H1 (cell line): ENCODE data around the gene RNF208. TPM values are rescaled to one million over a fixed set of nuclear protein-coding genes. Genes with fewer than 3 reads are reported as not detected.

Experiments used
- CTCF ChIA-PET: fragments of 300-600 bp; sonication (Branson Sonifier 250); formaldehyde crosslinking; loops from one replicate; lab custom pipeline; 2021; ENCODE audit not compliant: partially characterized antibody; lab: Charles Lee
- POLR2A ChIA-PET: fragments of 300-600 bp; sonication (Branson Sonifier 250); formaldehyde crosslinking; loops from one replicate; lab custom pipeline; 2021; ENCODE audit warnings: inconsistent platforms; ENCODE audit not compliant: partially characterized antibody; lab: Charles Lee
- DNase-seq, 2 experiments: peaks; one replicate each; pipeline versions ENCODE4 v3.0.0 to v3.0.0-alpha.2; 2010 to 2022; ENCODE audit warnings: low spot score in 2 of 2, low read depth in 1 of 2, mixed read lengths in 1 of 2
- FAIRE-seq: peaks from 2 replicates; lab custom pipeline; 2011; peaks lifted over from hg19 to GRCh38; lab: Jason Lieb, UNC
- H2AFZ ChIP-seq: 2 replicates; pipeline ENCODE4 v1.8.1; 2012; ENCODE audit warnings: low read length, inconsistent platforms
- H2AK5ac ChIP-seq: 2 replicates; pipeline ENCODE4 v1.6.1; 2013; ENCODE audit warnings: low read depth, low read length
- H2BK120ac ChIP-seq: replicated peaks from 2 replicates; pipeline ENCODE3; 2013; ENCODE audit warnings: low read depth, low read length, inconsistent platforms
- H2BK12ac ChIP-seq: 2 replicates; pipeline ENCODE4 v1.6.1; 2013; ENCODE audit warnings: low read depth, low read length
- H2BK15ac ChIP-seq: 2 replicates; pipeline ENCODE4 v1.6.1; 2013; ENCODE audit warnings: low read length
- H2BK20ac ChIP-seq: 2 replicates; pipeline ENCODE4 v1.6.1; 2013; ENCODE audit warnings: low read length
- H2BK5ac ChIP-seq: 2 replicates; pipeline ENCODE4 v1.6.1; 2013; ENCODE audit warnings: low read depth, low read length
- H3K14ac ChIP-seq: 2 replicates; pipeline ENCODE4 v1.6.1; 2013; ENCODE audit warnings: inconsistent platforms; ENCODE audit not compliant: insufficient read length
- H3K18ac ChIP-seq: 2 replicates; pipeline ENCODE4 v1.6.1; 2013; ENCODE audit warnings: low read length; ENCODE audit errors: extremely low read depth
- H3K23ac ChIP-seq: 2 replicates; pipeline ENCODE4 v1.6.1; 2013; ENCODE audit warnings: inconsistent platforms; ENCODE audit not compliant: insufficient read length
- H3K23me2 ChIP-seq: 2 replicates; pipeline ENCODE4 v1.6.1; 2013; ENCODE audit warnings: low read depth, low read length
- H3K27ac ChIP-seq: 2 replicates; pipeline ENCODE4 v1.6.1; 2011; ENCODE audit warnings: low read depth, low read length, inconsistent platforms
- H3K27me3 ChIP-seq, 4 experiments: replicated peaks in 1 of 4; 1 replicate in 1 of 4; 2 replicates in 3 of 4; pipeline versions ENCODE4 v1.6.1 to v1.8.1; 2011 to 2013; ENCODE audit warnings: low read length in 3 of 4, mild to moderate bottlenecking in 3 of 4, inconsistent platforms in 2 of 4, mixed read lengths in 2 of 4, moderate library complexity in 1 of 4; ENCODE audit not compliant: control insufficient read depth in 3 of 4, insufficient read depth in 3 of 4; ENCODE audit errors: extremely low read depth in 1 of 4
- H3K36me3 ChIP-seq, 4 experiments: 2 replicates each; pipeline versions ENCODE4 v1.6.1 to v1.8.1; 2011 to 2013; ENCODE audit warnings: mild to moderate bottlenecking in 4 of 4, low read length in 3 of 4, moderate library complexity in 2 of 4, control low read depth in 1 of 4, inconsistent platforms in 1 of 4; ENCODE audit not compliant: insufficient read depth in 4 of 4, control insufficient read depth in 2 of 4
- H3K4ac ChIP-seq: replicated peaks from 2 replicates; pipeline ENCODE3; 2013; ENCODE audit warnings: low read length, low read depth, mixed read lengths, inconsistent platforms; ENCODE audit not compliant: insufficient read length
- H3K4me1 ChIP-seq, 4 experiments: replicated peaks in 1 of 4; 1 replicate in 1 of 4; 2 replicates in 3 of 4; pipeline versions ENCODE4 v1.6.1 to v1.8.1; 2011 to 2013; ENCODE audit warnings: low read length in 3 of 4, inconsistent platforms in 2 of 4, mixed read lengths in 1 of 4; ENCODE audit not compliant: insufficient read depth in 4 of 4, control insufficient read depth in 3 of 4
- H3K4me2 ChIP-seq, 2 experiments: 2 replicates each; pipeline versions ENCODE4 v1.6.1 to v1.8.1; 2011 to 2013; ENCODE audit warnings: low read depth in 2 of 2, low read length in 2 of 2, control low read depth in 1 of 2, inconsistent platforms in 1 of 2, mild to moderate bottlenecking in 1 of 2; ENCODE audit not compliant: insufficient read depth in 1 of 2
- H3K4me3 ChIP-seq, 4 experiments: fragments of 200-600, 300-600 bp in 1 of 4; sonication (generic), shearing (Covaris generic), sonication (Bioruptor Twin) in 1 of 4; 2 replicates each; pipeline versions ENCODE4 v1.5.1 to v1.8.1; 2011 to 2016; ENCODE audit warnings: low read length in 4 of 4, low read depth in 3 of 4, control low read depth in 2 of 4, inconsistent platforms in 2 of 4, mild to moderate bottlenecking in 2 of 4, mixed read lengths in 1 of 4, moderate library complexity in 1 of 4; ENCODE audit not compliant: insufficient read depth in 2 of 4; ENCODE audit errors: extremely low read depth in 1 of 4
- H3K56ac ChIP-seq: replicated peaks from 2 replicates; pipeline ENCODE3; 2013; ENCODE audit warnings: low read depth, mild to moderate bottlenecking, mixed read lengths, low read length, inconsistent platforms; ENCODE audit not compliant: insufficient read length
- H3K79me1 ChIP-seq: 2 replicates; pipeline ENCODE4 v1.6.1; 2013; ENCODE audit warnings: low read depth, low read length, control low read depth
- H3K79me2 ChIP-seq, 2 experiments: 2 replicates each; pipeline versions ENCODE4 v1.6.1 to v1.8.1; 2012 to 2013; ENCODE audit warnings: low read length in 2 of 2, mild to moderate bottlenecking in 2 of 2, inconsistent platforms in 1 of 2; ENCODE audit not compliant: insufficient read depth in 2 of 2, control insufficient read depth in 1 of 2
- H3K9ac ChIP-seq, 4 experiments: replicated peaks in 1 of 4; 1 replicate in 1 of 4; 2 replicates in 3 of 4; pipeline versions ENCODE4 v1.6.1 to v1.8.1; 2011 to 2013; ENCODE audit warnings: low read depth in 3 of 4, low read length in 3 of 4, control low read depth in 2 of 4, mild to moderate bottlenecking in 2 of 4, moderate library complexity in 2 of 4, inconsistent platforms in 1 of 4; ENCODE audit errors: extremely low read depth in 1 of 4
- H3K9me3 ChIP-seq, 2 experiments: 2 replicates each; pipeline versions ENCODE4 v1.6.1 to v1.8.1; 2012 to 2013; ENCODE audit warnings: mild to moderate bottlenecking in 2 of 2, moderate library complexity in 2 of 2, control low read depth in 1 of 2, inconsistent platforms in 1 of 2, low read depth in 1 of 2, low read length in 1 of 2, mixed read lengths in 1 of 2; ENCODE audit not compliant: insufficient read depth in 2 of 2
- H4K20me1 ChIP-seq, 2 experiments: replicated peaks in 1 of 2; 2 replicates each; pipeline versions ENCODE3 to v1.8.1; 2011 to 2013; ENCODE audit warnings: inconsistent platforms in 2 of 2, low read length in 2 of 2, mild to moderate bottlenecking in 1 of 2; ENCODE audit not compliant: insufficient read depth in 2 of 2, control insufficient read depth in 1 of 2
- H4K5ac ChIP-seq: 2 replicates; pipeline ENCODE4 v1.6.1; 2013; ENCODE audit warnings: low read length, low read depth, mixed read lengths, inconsistent platforms; ENCODE audit not compliant: insufficient read length
- H4K8ac ChIP-seq: 2 replicates; pipeline ENCODE4 v1.8.0; 2013; ENCODE audit warnings: mild to moderate bottlenecking, moderate library complexity, low read length, inconsistent platforms; ENCODE audit not compliant: insufficient read depth; ENCODE audit errors: extremely low read depth
- H4K91ac ChIP-seq: replicated peaks from 2 replicates; pipeline ENCODE3; 2013; ENCODE audit warnings: low read length, mixed read lengths, inconsistent platforms; ENCODE audit not compliant: insufficient read length
- CTCF ChIP-seq, 3 experiments: IDR thresholded peaks; 1 replicate in 2 of 3; 2 replicates in 1 of 3; pipeline versions ENCODE4 v1.5.1 to v1.6.1; 2011; ENCODE audit warnings: low read length in 3 of 3, mild to moderate bottlenecking in 3 of 3, inconsistent platforms in 2 of 3, low read depth in 1 of 3, moderate library complexity in 1 of 3; ENCODE audit not compliant: insufficient read depth in 1 of 3; ENCODE audit errors: control extremely low read depth in 1 of 3
- MAFK ChIP-seq: IDR thresholded peaks from 2 replicates; pipeline ENCODE4 v1.6.1; 2012; ENCODE audit warnings: low read depth, mild to moderate bottlenecking, improper control_type of control experiment, low read length
- RAD21 ChIP-seq, 2 experiments: IDR thresholded peaks in 1 of 2; conservative IDR thresholded peaks in 1 of 2; 2 replicates each; pipeline ENCODE4 v1.6.1; 2011; ENCODE audit warnings: low read depth in 2 of 2, low read length in 2 of 2, improper control_type of control experiment in 1 of 2, inconsistent platforms in 1 of 2, mild to moderate bottlenecking in 1 of 2, moderate library complexity in 1 of 2
- WGBS, 2 experiments: shearing (Covaris generic) in 1 of 2; methylation state at CpG; one replicate each; pipeline versions ENCODE4 v1.1.6 to v1.1.7; 2013 to 2015; ENCODE audit warnings: low lambda C conversion rate in 2 of 2, mixed read lengths in 2 of 2, inconsistent platforms in 1 of 2, low coverage in 1 of 2, missing lambda C conversion rate in 1 of 2; ENCODE audit not compliant: insufficient replicate concordance in 2 of 2, insufficient coverage in 1 of 2, insufficient read length in 1 of 2; ENCODE audit errors: extremely low coverage in 1 of 2, missing lambda C conversion rate in 1 of 2; 5-methylcytosine and 5-hydroxymethylcytosine counted together
- polyA plus RNA-seq, 7 experiments: library from polyadenylated mRNA; depleted of rRNA in 3 of 7; stranded (reverse) in 5 of 7; unstranded in 2 of 7; fragments of >200 nt in 5 of 7; fragments of 200-250 nt in 2 of 7; gene quantifications; 1 replicate in 5 of 7; 2 replicates in 1 of 7; 4 replicates in 1 of 7; pipeline versions ENCODE4 v1.2.1 to v1.2.3, GENCODE V29; 2011 to 2013; ENCODE audit warnings: missing spikeins in 2 of 7, mixed read lengths in 2 of 7
- total RNA-seq: library from RNA; stranded (reverse); fragmentation: NEBNext Ultra II Directional; extraction: Animal tissue kit (Norgen Biotek cat#: 25700); gene quantifications from 2 replicates; pipeline ENCODE4 v1.2.1, GENCODE V29; 2021

The RNF208 gene
- total and polyA plus RNA-seq, 2 of the 8 experiments (the other 6 are each of a cell fraction or from before 2014, with no cell fraction given), result 2.7 to 7.7 TPM

- Histone ChIP-seq H4K8ac (no peak overlapping the region), H3K4me3 (no peak overlapping the region), H3K23me2 (no peaks in the 10 kb centered on the region), H3K14ac (no peak overlapping the region), H2BK5ac (no peak overlapping the region), H3K4me1 (peaks cover 0 to 8% (median 3%) of the 10 kb centered on the region in 4 experiments; a peak in 5 of 7 replicates), H2BK15ac (no peak overlapping the region), H3K9me3 (no peaks in the 10 kb centered on the region), H3K27me3 (peaks cover 0 to 10% (median 5%) of the 10 kb centered on the region in 4 experiments; a peak in 4 of 7 replicates), H3K79me2 (no peaks in the 10 kb centered on the region), H2BK20ac (no peak overlapping the region), H3K56ac (no peak overlapping the region), H2BK12ac (no peak overlapping the region), H4K20me1 (peaks cover 2 to 19% of the 10 kb centered on the region in 2 experiments), H3K79me1 (no peaks in the 10 kb centered on the region; the same call in 1 of the 2 replicates), H2BK120ac (no peak overlapping the region), H3K18ac (no peak overlapping the region), H3K4me2 (no peak overlapping the region), H2AK5ac (no peak overlapping the region), H3K36me3 (peaks cover 0 to 18% (median 2%) of the 10 kb centered on the region in 4 experiments; a peak in 3 of 8 replicates), H2AFZ (no peak overlapping the region), H3K23ac (no peak overlapping the region), H4K5ac (no peak overlapping the region), H3K27ac (no peak overlapping the region), H4K91ac (no peak overlapping the region), H3K9ac (no peak overlapping the region; a peak in 1 of 7 replicates), H3K4ac (no peak overlapping the region)
- POLR2A ChIA-PET, result interaction anchor here (0.8 to 3.7 kb wide), 14 partner anchors 8 to 102 kb away, joined by 3 to 15 read pairs (median 4); partner anchors contain the start of genes NDOR1, SSNA1, TMEM203 and TPRN
- CTCF ChIA-PET, result interaction anchor here (0.6 to 3.6 kb wide), 32 partner anchors 9 to 202 kb away, joined by 3 to 47 read pairs (median 4); partner anchors contain the start of genes ANAPC2, CYSRT1, GRIN1 and NPDC1
- FAIRE-seq (no peak), DNase-seq (no peak)
- 75% methylated on average over 17 of the region's 17 CpGs; no CpG with 5 or more reads in 1 of the 2 experiments for WGBS, 2 experiments
- no peak for TF ChIP-seq MAFK
- TF ChIP-seq CTCF (IDR thresholded peaks at IDR 0.05; ENCODE audit: control extremely low read depth in 1 of 3, insufficient read depth in 1 of 3, low read depth in 1 of 3, low read length in 3 of 3), result peak in 2 of 3 experiments; percentile 58 to 76; a peak in 3 of 4 replicates
- peak; percentile 38 to 57 for TF ChIP-seq RAD21 (IDR thresholded peaks at IDR 0.05 in 1 of 2, conservative IDR thresholded peaks at IDR 0.05 in 1 of 2; ENCODE audit: low read depth in 2 of 2, low read length in 2 of 2)
- TF ChIP-seq, all 59 proteins: peak for 2
These were observed 45.5 kb downstream of the RNF208 start for GRCh38 chr9:137176302-137177182.
